Adrenal gland (tissue), 12 donors: ENCODE measurements around the gene MAST2. TPM values are rescaled to one million over a fixed set of nuclear protein-coding genes. Genes with fewer than 3 reads are reported as not detected.
"Not testable (repeated sequence)": the region's sequence is repeated elsewhere in the genome, so short reads cannot be mapped to it uniquely, and the experiment has no call there.

Experiments
- DNase-seq, 7 donors: peaks; one replicate each; pipeline ENCODE4 v3.0.0-alpha.2; 2019 to 2020
- H3K27ac ChIP-seq, 5 donors: fragments of 200-600 bp; sonication (generic) in 4 of 5; 1 replicate in 3 of 5; 2 replicates in 2 of 5; pipeline versions ENCODE4 v1.5.1 to v1.8.0; 2016 to 2020; ENCODE audit warnings: mild to moderate bottlenecking in 1 of 5
- H3K27me3 ChIP-seq: fragments of 200-600 bp; 2 replicates; pipeline ENCODE4 v1.8.0; 2021
- H3K36me3 ChIP-seq, 2 donors: fragments of 200-600 bp; replicated peaks in 1 of 2; 1 replicate in 1 of 2; 2 replicates in 1 of 2; pipeline versions ENCODE4 v1.5.1 to v1.8.0; 2018 to 2022
- H3K4me1 ChIP-seq, 2 donors: fragments of 200-600 bp; replicated peaks in 1 of 2; 1 replicate in 1 of 2; 2 replicates in 1 of 2; pipeline versions ENCODE4 v1.5.1 to v1.8.0; 2018 to 2021
- H3K4me3 ChIP-seq, 4 donors: fragments of 200-600 bp; sonication (generic) in 3 of 4; one replicate each; pipeline ENCODE4 v1.5.1; 2016 to 2018
- H3K9me3 ChIP-seq, 3 donors: fragments of 200-600 bp; sonication (generic) in 1 of 3; replicated peaks in 1 of 3; 1 replicate in 2 of 3; 2 replicates in 1 of 3; pipeline versions ENCODE4 v1.5.1 to v1.8.0; 2016 to 2021
- POLR2A ChIP-seq, 2 donors: fragments of 450-650 bp; IDR thresholded peaks; one replicate each; pipeline ENCODE4 v1.6.1; 2017; ENCODE audit warnings: antibody characterized with exemption in 2 of 2, mild to moderate bottlenecking in 2 of 2, moderate library complexity in 1 of 2
- WGBS, 4 donors: extraction: QIAGEN DNeasy Blood & Tissue Kit in 2 of 4; methylation state at CpG; one replicate each; pipeline versions ENCODE4 v1.1.5 to v1.1.7; 2013 to 2017; 5-methylcytosine and 5-hydroxymethylcytosine counted together
- intact Hi-C, 2 donors: fragments of 100-400 bp; cut with DNase I; formaldehyde crosslinking; loops; one replicate each; pipeline versions ENCODE4 v1.14.1 to v1.15.0; 2022 to 2023
- polyA plus RNA-seq, 3 donors: library from polyadenylated mRNA; stranded (reverse); fragments of 200-250 nt in 2 of 3; fragments of 350-450 nt in 1 of 3; fragmentation: Illumina TruSeq in 1 of 3; extraction: RNeasy Lipid Tissue Mini Kit (QIAGEN cat#74804) in 1 of 3; gene quantifications; one replicate each; pipeline ENCODE4 v1.2.3, GENCODE V29; 2013 to 2014
- total RNA-seq, 9 donors: library from RNA; depleted of rRNA in 4 of 9; stranded (reverse); fragments of >200 nt in 4 of 9; fragments of 120-200 nt in 1 of 9; fragmentation: NEBNext Ultra II Directional in 1 of 9; extraction: Animal tissue kit (Norgen Biotek cat#: 25700) in 1 of 9; gene quantifications; one replicate each; pipeline versions ENCODE4 v1.1.0 to v1.2.4, GENCODE V29; 2013 to 2023
- TF ChIP-seq, protein P1 (sequence below), 6 experiments: fragments of 450-650 bp in 4 of 6; fragments of 200-600 bp in 2 of 6; sonication (generic) in 1 of 6; IDR thresholded peaks; 1 replicate in 5 of 6; 2 replicates in 1 of 6; pipeline versions ENCODE4 v1.5.1 to v1.8.0; 2016 to 2021; ENCODE audit warnings: antibody characterized with exemption in 6 of 6, mild to moderate bottlenecking in 2 of 6, moderate library complexity in 1 of 6
- donor health status: healthy with polysubstance abuse.
- donor health status: Bipolar disorder and iron deficiency.
- donor health status: DM: yes; HTN: yes; CAD: no.
- donor health status: DM: no; HTN: no; CAD: no.
- donor health status: DM: no; HTN: no; CAD: no.
- donor health status: DM: yes; HTN: yes; CAD: no.

The MAST2 gene
- total and polyA plus RNA-seq, 12 donors: 18.1 to 38.5 (median 23.5) TPM

DNA sequence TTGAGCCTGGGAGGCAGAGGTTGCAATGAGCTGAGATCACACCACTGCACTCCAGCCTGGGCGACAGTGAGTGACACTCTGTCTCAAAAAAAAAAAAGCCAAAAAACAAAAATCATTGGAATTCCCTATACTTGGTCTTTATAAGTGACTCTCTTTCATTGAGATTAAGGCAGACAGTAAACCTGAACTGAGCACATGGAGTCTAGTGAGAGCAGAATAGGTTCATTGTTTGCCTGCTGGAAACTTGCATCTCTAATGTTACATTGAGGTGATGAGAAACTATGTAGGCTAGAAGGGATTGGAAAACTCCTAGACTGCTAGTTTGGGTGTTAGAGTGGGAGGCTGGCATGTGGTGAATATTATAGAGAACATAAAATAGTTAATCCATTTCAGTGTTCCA is 25.4 kb downstream of the MAST2 start:
- no peak for DNase-seq
- Histone ChIP-seq H3K9me3 (no peaks in the 10 kb centered on the region), H3K27ac (no peak overlapping the region), H3K36me3 (peaks cover 0 to 9% of the 10 kb centered on the region in 2 donors), H3K4me1 (no peaks in the 10 kb centered on the region), H3K27me3 (no peaks in the 10 kb centered on the region), H3K4me3 (no peak overlapping the region)
- intact Hi-C loops: no loop called here
- WGBS, 4 donors: 88 to 100% (median 91%) methylated on average over 1 of the region's 1 CpG
- TF ChIP-seq POLR2A (IDR thresholded peaks at IDR 0.05): no peak
- TF ChIP-seq, protein P1, sequence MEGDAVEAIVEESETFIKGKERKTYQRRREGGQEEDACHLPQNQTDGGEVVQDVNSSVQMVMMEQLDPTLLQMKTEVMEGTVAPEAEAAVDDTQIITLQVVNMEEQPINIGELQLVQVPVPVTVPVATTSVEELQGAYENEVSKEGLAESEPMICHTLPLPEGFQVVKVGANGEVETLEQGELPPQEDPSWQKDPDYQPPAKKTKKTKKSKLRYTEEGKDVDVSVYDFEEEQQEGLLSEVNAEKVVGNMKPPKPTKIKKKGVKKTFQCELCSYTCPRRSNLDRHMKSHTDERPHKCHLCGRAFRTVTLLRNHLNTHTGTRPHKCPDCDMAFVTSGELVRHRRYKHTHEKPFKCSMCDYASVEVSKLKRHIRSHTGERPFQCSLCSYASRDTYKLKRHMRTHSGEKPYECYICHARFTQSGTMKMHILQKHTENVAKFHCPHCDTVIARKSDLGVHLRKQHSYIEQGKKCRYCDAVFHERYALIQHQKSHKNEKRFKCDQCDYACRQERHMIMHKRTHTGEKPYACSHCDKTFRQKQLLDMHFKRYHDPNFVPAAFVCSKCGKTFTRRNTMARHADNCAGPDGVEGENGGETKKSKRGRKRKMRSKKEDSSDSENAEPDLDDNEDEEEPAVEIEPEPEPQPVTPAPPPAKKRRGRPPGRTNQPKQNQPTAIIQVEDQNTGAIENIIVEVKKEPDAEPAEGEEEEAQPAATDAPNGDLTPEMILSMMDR (IDR thresholded peaks at IDR 0.05): no peak

DNA sequence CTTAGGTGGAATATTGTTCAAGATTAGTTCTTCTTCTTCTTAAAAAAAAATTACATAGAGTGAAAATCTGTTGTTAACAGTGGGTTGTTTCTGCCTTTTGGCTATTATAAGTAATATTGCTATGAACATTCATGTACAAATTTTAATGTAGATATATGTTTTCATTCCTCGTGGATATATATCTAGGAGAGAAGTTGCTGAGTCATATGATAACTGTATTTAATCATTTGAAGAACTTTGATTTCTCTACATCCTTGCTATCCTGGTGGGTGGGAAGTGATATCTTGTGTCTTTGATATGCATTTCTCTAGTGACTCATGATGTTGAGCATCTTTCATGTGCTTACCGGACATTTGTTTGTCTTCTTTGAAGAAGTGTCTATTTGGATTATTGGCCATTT is 29.9 kb downstream of the MAST2 start:
- DNase-seq: no peak
- intact Hi-C loops: no loop called here
- Histone ChIP-seq H3K4me1 (no peaks in the 10 kb centered on the region), H3K36me3 (no peaks in the 10 kb centered on the region), H3K27ac (no peak overlapping the region), H3K9me3 (no peaks in the 10 kb centered on the region), H3K27me3 (no peaks in the 10 kb centered on the region), H3K4me3 (no peak overlapping the region)
- TF ChIP-seq, protein P1 (IDR thresholded peaks at IDR 0.05): no peak
- TF ChIP-seq POLR2A (IDR thresholded peaks at IDR 0.05): no peak
- WGBS, 4 donors: 77 to 91% (median 82%) methylated on average over 2 of the region's 2 CpGs

- Histone ChIP-seq H3K27me3 (no peaks in the 10 kb centered on the region), H3K27ac (no peak overlapping the region), H3K4me1 (no peaks in the 10 kb centered on the region), H3K9me3 (no peaks in the 10 kb centered on the region), H3K36me3 (no peaks in the 10 kb centered on the region), H3K4me3 (no peak overlapping the region)
- TF ChIP-seq, protein P1 (IDR thresholded peaks at IDR 0.05): no peak
- no peak for TF ChIP-seq POLR2A (IDR thresholded peaks at IDR 0.05)
- no peak for DNase-seq
- 95 to 100% (median 97%) methylated on average over 1 of the region's 1 CpG for WGBS, 4 donors
- intact Hi-C loops: no loop called here
Observed at GRCh38 chr1:45834689-45835088, 31.3 kb downstream of the MAST2 start.

DNA sequence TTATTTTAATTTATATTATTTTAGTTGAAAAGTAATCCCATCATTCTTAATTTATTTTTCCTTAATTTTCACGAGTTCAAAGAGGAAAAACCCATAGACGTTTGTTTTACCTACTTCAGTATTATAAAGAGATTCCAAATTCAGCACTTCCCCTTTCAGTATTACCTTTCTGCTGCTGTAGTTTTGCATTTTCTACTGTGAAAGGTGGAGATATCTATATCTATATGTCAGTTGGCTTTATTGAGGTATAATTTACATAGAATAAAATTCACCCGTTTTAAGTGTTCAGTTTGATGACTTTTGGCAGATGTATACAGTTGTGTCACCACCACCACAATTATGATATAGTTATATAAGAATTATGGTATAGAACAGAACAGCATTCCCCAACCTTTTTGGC is 33.0 kb downstream of the MAST2 start:
- H3K27ac ChIP-seq: no peak overlapping the region
- 84 to 89% (median 87%) methylated on average over 3 of the region's 3 CpGs for WGBS, 4 donors
- intact Hi-C loops: no loop called here

DNA sequence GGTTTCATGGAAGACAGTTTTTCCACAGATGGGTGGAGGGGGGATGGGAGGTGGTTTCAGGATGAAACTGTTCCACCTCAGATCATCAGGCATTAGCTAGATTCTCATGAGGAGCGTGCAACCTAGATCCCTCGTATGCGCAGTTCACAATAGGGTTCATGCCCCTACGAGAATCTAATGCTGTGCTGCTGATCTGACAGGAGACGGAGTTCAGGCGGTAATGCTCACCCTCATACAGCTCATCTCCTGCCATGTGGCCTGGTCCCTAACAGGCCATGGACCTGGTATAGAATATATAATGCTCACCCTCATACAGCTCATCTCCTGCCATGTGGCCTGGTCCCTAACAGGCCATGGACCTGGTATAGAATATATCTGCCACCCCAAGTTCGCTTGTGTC is 33.4 kb downstream of the MAST2 start:
- H3K4me3 ChIP-seq, intact Hi-C loops, H3K9me3 ChIP-seq, DNase-seq, H3K27me3 ChIP-seq, H3K27ac ChIP-seq, H3K4me1 ChIP-seq, H3K36me3 ChIP-seq: not testable (repeated sequence)
- WGBS, 4 donors: 96 to 97% (median 97%) methylated on average over 7 of the region's 7 CpGs

More for the DNA sequence above, 33.0 kb downstream of the MAST2 start:
- TF ChIP-seq POLR2A (IDR thresholded peaks at IDR 0.05): no peak
- TF ChIP-seq, protein P1 (IDR thresholded peaks at IDR 0.05): no peak
- no peak overlapping the region for H3K4me3 ChIP-seq
- no peaks in the 10 kb centered on the region for H3K36me3 ChIP-seq
- no peak for DNase-seq
- no peaks in the 10 kb centered on the region for H3K4me1 ChIP-seq
- H3K9me3 ChIP-seq: no peaks in the 10 kb centered on the region
- no peaks in the 10 kb centered on the region for H3K27me3 ChIP-seq

GRCh38 chr1:45838322-45838721 is 34.9 kb downstream of the MAST2 start:
- H3K36me3 ChIP-seq, DNase-seq, H3K27me3 ChIP-seq, H3K4me3 ChIP-seq, H3K9me3 ChIP-seq, intact Hi-C loops, H3K4me1 ChIP-seq, H3K27ac ChIP-seq: not testable (repeated sequence)
- whole genome bisulfite sequencing, 4 donors: 91 to 96% (median 93%) methylated on average over 4 of the region's 4 CpGs
